Esophagus muscularis mucosa (tissue), 4 donors: ENCODE results near the gene BRPF1. TPM values are rescaled to one million over a fixed set of nuclear protein-coding genes. Genes with fewer than 3 reads are reported as not detected.

Source experiments
- DNase-seq: peaks from one replicate; pipeline ENCODE4 v3.0.0-alpha.2; 2017; ENCODE audit errors: extremely low spot score
- H3K27ac ChIP-seq, 4 donors: fragments of 200-600 bp; sonication (generic); replicated peaks in 1 of 4; 1 replicate in 3 of 4; 2 replicates in 1 of 4; pipeline ENCODE4 v1.5.1; 2016 to 2019; ENCODE audit warnings: mild to moderate bottlenecking in 1 of 4
- H3K27me3 ChIP-seq, 4 donors: fragments of 200-600 bp; sonication (generic); one replicate each; pipeline versions ENCODE4 v1.5.1 to v1.6.0; 2016 to 2019
- H3K36me3 ChIP-seq, 4 donors: fragments of 200-600 bp; sonication (generic); one replicate each; pipeline ENCODE4 v1.5.1; 2016 to 2019
- H3K4me1 ChIP-seq, 4 donors: fragments of 200-600 bp; sonication (generic); one replicate each; pipeline ENCODE4 v1.5.1; 2016 to 2019
- H3K4me3 ChIP-seq, 4 donors: fragments of 200-600 bp; sonication (generic); 1 replicate in 2 of 4; 2 replicates in 2 of 4; pipeline ENCODE4 v1.5.1; 2016 to 2019; ENCODE audit warnings: mild to moderate bottlenecking in 4 of 4, moderate library complexity in 1 of 4
- H3K9me3 ChIP-seq, 4 donors: fragments of 200-600 bp; sonication (generic); 1 replicate in 3 of 4; 2 replicates in 1 of 4; pipeline ENCODE4 v1.5.1; 2016 to 2019
- CTCF ChIP-seq, 3 experiments: fragments of 200-600 bp in 2 of 3; fragments of 450-650 bp in 1 of 3; sonication (generic) in 2 of 3; IDR thresholded peaks; one replicate each; pipeline ENCODE4 v1.5.1; 2017 to 2019; ENCODE audit warnings: antibody characterized with exemption in 3 of 3, mild to moderate bottlenecking in 2 of 3, moderate library complexity in 1 of 3
- EP300 ChIP-seq: sonication (generic); formaldehyde crosslinking; IDR thresholded peaks from one replicate; pipeline ENCODE4 v1.6.1; 2017; ENCODE audit warnings: antibody characterized with exemption
- POLR2A ChIP-seq: fragments of 450-650 bp; IDR thresholded peaks from one replicate; pipeline ENCODE4 v1.6.1; 2017; ENCODE audit warnings: antibody characterized with exemption, moderate library complexity, mild to moderate bottlenecking, low read depth
- POLR2AphosphoS5 ChIP-seq, 2 donors: sonication (generic); formaldehyde crosslinking; IDR thresholded peaks; one replicate each; pipeline ENCODE4 v1.6.1; 2017; ENCODE audit warnings: antibody characterized with exemption in 2 of 2
- WGBS: methylation state at CpG from one replicate; pipeline ENCODE4 v1.1.5; 2018; 5-methylcytosine and 5-hydroxymethylcytosine counted together
- intact Hi-C: fragments of 100-400 bp; cut with DNase I; formaldehyde crosslinking; loops from one replicate; pipeline ENCODE4 v1.15.1; 2023
- total RNA-seq, 4 donors: library from RNA; depleted of rRNA; stranded (reverse); fragments of >200 nt; gene quantifications; one replicate each; pipeline versions ENCODE4 v1.1.0 to v1.2.1, GENCODE V29; 2016

Gene BRPF1
- total RNA-seq, 4 donors from 2014 or later = 16.2 to 23.3 (median 21.1) TPM

GRCh38 chr3:9743548-9743947, 12.0 kb downstream of the BRPF1 start:
- Histone ChIP-seq H3K4me3 (no peak overlapping the region), H3K4me1 (peaks cover 0 to 5% (median 2%) of the 10 kb centered on the region in 4 donors), H3K27ac (no peak overlapping the region), H3K9me3 (no peaks in the 10 kb centered on the region), H3K27me3 (no peaks in the 10 kb centered on the region), H3K36me3 (peaks cover 85 to 100% (median 95%) of the 10 kb centered on the region in 4 donors)
- WGBS = 91% methylated on average over 18 of the region's 18 CpGs
- intact Hi-C loops = no loop called here
- DNase-seq = no peak
- TF ChIP-seq POLR2AphosphoS5 (IDR thresholded peaks at IDR 0.05) = no peak
- no peak for TF ChIP-seq EP300
- no peak for TF ChIP-seq POLR2A
- TF ChIP-seq CTCF (IDR thresholded peaks at IDR 0.05) = no peak

- Histone ChIP-seq H3K36me3 (peaks cover 79 to 96% (median 89%) of the 10 kb centered on the region in 4 donors), H3K27me3 (no peaks in the 10 kb centered on the region), H3K4me3 (no peak overlapping the region), H3K4me1 (peaks cover 4 to 11% (median 8%) of the 10 kb centered on the region in 4 donors), H3K27ac (no peak overlapping the region), H3K9me3 (no peaks in the 10 kb centered on the region)
- no peak for DNase-seq
- 97% methylated on average over 6 of the region's 13 CpGs for WGBS
- intact Hi-C loops = no loop called here
- TF ChIP-seq CTCF (IDR thresholded peaks at IDR 0.05) = no peak
- TF ChIP-seq EP300 = no peak
- TF ChIP-seq POLR2A = no peak
- no peak for TF ChIP-seq POLR2AphosphoS5 (IDR thresholded peaks at IDR 0.05)
These were observed 12.6 kb downstream of the BRPF1 start for GRCh38 chr3:9744162-9744561.

- intact Hi-C loops = no loop called here
- Histone ChIP-seq H3K4me1 (peaks cover 9 to 18% (median 14%) of the 10 kb centered on the region in 4 donors), H3K27me3 (no peaks in the 10 kb centered on the region), H3K36me3 (peaks cover 65 to 83% (median 76%) of the 10 kb centered on the region in 4 donors), H3K4me3 (no peak overlapping the region), H3K9me3 (no peaks in the 10 kb centered on the region), H3K27ac (no peak overlapping the region)
- 89% methylated on average over 8 of the region's 12 CpGs for WGBS
- TF ChIP-seq CTCF (IDR thresholded peaks at IDR 0.05) (no peak), POLR2AphosphoS5 (IDR thresholded peaks at IDR 0.05) (no peak), POLR2A (no peak), EP300 (no peak)
- DNase-seq = no peak
These were observed 14.0 kb downstream of the BRPF1 start for GRCh38 chr3:9745521-9745920.

- H3K9me3 ChIP-seq = no peaks in the 10 kb centered on the region
- H3K27ac ChIP-seq = no peak overlapping the region
- TF ChIP-seq CTCF (IDR thresholded peaks at IDR 0.05) (no peak), POLR2A (no peak)
- WGBS = 83% methylated on average over 5 of the region's 5 CpGs
- no peak overlapping the region for H3K4me3 ChIP-seq
- H3K27me3 ChIP-seq = no peaks in the 10 kb centered on the region
- DNase-seq = no peak
- intact Hi-C loops = no loop called here
- peaks cover 57 to 74% (median 68%) of the 10 kb centered on the region in 4 donors for H3K36me3 ChIP-seq
- peaks cover 15 to 26% (median 23%) of the 10 kb centered on the region in 4 donors for H3K4me1 ChIP-seq
These were observed 14.8 kb downstream of the BRPF1 start for GRCh38 chr3:9746330-9746729.

- Histone ChIP-seq H3K9me3 (no peaks in the 10 kb centered on the region), H3K4me3 (no peak overlapping the region), H3K36me3 (peaks cover 48 to 74% (median 68%) of the 10 kb centered on the region in 4 donors), H3K27me3 (no peaks in the 10 kb centered on the region), H3K27ac (no peak overlapping the region), H3K4me1 (peaks cover 15 to 34% (median 30%) of the 10 kb centered on the region in 4 donors)
- intact Hi-C loops = no loop called here
- TF ChIP-seq EP300 (no peak), POLR2A (no peak), CTCF (IDR thresholded peaks at IDR 0.05) (no peak), POLR2AphosphoS5 (IDR thresholded peaks at IDR 0.05) (no peak)
- WGBS = 93% methylated on average over 7 of the region's 8 CpGs
- DNase-seq = no peak
These were observed 15.7 kb downstream of the BRPF1 start for GRCh38 chr3:9747267-9747666.
